ENCODE results near the gene TSPAN9.

The TSPAN9 gene

DNA sequence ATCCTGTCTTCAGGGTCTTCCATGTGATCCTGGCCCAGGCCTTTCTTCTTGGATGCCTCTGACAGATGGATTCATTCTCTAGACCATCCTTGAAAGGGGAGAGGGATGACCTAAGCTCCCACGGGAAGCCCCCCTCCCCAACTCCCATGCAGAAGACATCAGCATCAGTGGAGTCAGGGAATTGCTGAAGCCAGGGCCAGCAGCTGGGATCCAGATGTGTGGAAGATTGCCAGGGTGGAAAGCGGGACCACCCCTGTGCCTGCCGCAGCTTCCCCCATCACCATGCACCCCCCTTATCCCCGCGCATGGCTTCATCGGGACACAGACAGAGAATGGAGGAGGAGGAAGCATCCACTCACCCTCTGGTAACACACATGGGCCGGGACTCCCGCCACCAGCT is 230.2 kb downstream of the TSPAN9 start:
- DNase-seq, result no peak

DNA sequence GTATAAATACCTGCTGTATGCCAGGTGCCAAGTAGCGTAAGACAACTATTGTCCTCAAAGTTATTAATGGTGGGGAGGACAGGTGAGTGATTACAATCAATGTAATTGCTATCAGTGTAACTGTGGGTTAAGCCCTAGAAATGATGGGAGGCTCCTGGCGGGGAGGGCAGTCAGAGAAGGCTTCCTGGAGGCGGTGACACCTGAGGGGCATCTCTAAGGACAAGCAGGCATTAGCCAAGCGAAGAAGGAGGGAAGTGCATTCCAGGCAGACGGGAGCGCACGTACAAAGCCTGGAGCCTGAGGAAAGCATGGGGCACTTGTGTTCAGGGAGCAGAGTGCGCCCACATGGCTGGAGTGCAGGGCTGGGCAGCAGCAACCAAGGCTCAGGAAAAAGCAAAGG is 230.9 kb downstream of the TSPAN9 start:
- no peak for DNase-seq

DNA sequence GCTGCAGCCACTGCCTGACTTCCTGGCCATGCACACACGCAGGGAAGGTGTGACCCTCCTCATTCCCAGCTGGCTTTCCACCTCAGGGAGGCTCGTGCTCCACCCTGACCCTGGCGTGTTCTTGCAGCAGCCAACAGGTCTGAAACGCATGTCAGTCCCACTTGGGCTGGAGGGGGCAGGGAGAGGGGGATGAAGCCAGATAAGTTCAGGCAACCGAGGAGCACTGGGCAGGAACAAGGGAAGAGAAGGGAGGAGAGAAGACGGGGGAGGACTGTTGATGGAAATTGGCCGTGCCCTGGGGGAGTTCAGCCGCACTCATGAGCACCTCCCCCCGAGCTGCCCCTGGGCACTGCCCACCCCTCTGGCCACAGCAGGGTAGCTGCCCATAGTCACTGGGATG is 231.4 kb downstream of the TSPAN9 start:
- no peak for DNase-seq

DNA sequence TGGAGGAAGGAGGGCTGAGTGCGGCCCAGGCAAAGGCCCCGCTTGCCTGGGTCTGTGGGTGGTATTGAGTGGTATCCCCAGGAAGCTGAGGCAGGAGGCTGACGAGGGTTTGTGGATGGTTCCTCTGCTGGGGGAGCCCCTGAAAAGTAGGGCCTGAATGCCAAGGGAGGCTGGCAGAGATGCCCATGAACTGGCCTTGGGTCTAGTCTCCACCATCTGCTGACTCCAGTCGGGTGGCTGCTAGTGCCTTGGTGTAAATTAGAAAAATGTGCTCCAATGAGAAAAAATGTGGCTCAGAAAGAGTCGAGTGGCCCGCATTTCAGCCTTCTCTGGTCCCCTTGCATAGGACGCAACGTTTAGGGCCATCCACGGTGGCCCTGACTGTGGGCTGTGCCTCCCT is 232.6 kb downstream of the TSPAN9 start:
- no peak for DNase-seq

DNA sequence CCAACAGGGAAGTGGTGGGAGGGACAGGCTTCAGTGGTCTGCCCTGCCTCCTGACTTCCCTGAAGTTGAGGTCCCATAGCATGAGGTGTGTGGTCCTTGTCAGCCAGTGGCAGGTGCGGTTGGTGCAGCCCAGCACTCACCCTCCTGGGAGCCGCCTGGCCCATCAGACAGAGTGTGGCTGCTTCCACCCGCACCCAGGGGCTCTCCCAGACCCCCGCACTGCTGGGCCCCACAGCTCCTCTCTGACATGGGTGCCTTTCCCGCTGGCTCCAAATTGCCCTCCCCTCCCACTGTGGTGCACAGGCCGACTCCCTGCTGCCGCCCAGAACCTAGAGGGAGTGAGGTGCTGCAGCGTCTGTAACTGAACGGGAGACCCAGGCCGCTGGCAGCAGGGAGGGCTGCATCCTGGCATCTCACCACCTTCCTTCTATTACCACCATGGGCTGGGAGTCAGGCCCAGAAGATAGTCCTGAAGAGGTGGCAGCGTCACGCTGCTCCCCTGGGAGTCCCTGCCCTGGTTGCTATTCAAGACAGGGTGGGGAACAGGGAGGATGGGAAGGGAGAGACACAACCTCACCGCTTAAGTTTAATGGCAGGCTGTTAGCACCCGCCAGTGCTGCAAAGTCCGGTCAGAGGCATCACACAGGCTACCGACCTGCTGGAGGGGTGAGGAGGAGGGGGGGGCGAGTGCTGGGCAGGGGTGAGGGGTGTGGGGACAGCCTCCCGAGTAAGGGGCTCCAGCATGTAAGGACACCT is 233.3 kb downstream of the TSPAN9 start:
- no peak for DNase-seq

DNA sequence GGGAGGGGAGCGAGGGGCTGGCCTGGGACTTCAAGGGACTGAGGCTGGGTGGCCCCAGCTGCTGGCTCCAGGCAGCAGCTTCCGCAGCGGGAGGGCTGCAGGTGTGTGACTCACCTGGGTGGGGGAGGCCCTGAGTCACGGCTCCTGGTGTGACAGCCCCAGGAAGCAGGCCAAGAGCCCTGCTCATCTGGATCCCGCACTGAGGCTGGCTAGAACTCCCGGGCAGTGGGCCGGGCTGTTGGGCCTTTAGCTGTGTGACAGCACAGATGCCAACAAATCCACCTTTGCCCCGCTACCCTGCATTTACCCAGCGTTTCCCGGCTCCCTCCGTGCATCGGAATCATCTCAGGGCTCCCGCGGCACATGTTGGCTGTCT is 233.8 kb downstream of the TSPAN9 start:
- DNase-seq, result no peak

DNA sequence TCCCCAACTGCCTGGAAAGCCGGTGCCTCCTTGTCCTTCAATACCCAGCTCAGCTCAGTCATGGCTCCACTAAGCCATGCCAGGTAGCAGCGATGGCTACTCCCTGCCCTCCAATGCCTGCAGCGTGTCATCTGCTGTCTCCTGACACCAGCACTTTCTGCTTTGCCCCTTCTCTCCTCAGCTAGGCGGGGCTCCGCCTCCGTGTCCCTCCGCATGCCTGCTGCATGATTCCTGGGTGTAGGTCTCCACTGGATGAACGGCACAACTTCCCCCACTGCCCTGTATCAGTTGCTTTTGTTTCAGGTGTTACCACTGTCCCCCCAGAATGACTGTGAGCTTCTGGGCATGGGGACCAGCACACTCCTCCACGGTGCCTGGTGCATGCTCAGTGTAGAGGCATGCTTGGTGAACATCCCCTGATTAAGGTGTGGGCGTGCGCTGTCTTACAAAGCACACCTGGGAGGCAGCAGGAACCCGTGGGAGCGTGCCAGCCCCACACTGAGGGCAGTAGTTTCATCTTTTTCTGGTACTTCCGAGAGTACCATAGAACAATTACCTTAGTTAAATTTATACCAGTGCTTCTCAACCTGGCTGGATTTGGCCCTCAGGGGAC is 234.4 kb downstream of the TSPAN9 start:
- DNase-seq, result no peak

DNA sequence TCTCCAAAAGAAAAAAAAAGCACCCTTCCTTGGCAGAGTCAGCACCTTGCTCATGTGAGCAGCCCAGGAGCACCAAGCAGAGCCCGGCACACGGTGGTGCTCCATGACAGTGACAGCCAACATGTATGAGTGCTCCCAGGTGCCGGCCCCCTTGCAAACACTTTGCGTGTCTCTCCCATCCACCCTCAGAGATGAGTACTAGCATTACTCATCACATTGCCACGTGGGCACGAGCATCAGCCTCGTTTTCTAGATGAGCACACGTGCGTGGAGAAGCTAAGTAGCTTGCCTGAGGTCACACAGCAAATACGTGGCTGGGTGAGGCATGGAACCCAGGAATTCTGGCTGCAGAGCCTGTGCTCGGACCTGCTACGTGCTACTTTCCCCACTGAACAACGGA is 235.9 kb downstream of the TSPAN9 start:
- no peak for DNase-seq

DNA sequence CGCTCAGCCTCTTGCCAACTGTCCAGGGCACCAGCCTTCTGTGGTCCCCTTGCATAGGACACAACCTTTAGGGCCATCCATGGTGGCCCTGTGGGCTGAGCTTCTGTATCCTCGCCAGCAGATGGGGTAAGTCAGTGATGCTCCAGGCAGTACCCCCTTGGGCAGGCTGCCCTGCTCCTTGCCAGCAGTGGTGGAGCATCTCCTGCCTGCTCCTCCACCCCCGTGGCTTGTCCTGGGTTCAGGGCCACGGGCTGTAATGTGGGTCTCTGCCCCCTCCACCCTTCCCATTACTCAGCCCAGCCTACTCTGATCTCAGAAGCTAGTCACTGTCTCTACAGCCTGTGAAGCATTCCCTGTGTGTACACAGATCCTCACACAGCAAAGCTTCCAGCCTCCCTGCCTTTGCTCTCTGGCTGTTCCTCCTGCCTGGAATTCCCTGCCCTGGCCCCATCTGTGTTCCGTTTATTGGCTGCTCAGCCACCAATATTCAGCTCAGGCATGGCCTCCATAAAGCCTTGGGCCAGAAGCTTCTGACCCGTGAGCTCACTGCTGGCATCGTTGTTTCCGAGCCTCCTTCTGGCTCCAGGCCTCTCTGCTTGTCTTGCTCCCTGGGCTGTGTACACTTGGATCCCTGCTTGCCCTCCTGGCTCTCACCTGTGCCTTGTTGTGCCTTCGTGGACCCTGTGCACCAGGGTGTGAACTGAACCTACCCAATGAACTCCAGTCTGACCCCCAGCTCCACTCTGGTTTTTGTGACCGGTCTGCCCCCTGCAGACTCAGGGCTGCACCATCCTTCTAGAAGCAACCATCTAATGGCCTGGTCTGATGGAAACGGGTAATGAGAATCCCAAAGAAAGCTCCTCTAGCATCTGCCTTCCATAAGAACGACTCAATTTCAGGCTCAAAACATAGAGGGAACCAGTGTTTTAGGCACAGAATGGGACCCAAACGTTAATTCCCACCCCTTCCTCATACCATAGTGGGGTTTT is 236.8 kb downstream of the TSPAN9 start:
- DNase-seq, result peak; percentile 35

DNA sequence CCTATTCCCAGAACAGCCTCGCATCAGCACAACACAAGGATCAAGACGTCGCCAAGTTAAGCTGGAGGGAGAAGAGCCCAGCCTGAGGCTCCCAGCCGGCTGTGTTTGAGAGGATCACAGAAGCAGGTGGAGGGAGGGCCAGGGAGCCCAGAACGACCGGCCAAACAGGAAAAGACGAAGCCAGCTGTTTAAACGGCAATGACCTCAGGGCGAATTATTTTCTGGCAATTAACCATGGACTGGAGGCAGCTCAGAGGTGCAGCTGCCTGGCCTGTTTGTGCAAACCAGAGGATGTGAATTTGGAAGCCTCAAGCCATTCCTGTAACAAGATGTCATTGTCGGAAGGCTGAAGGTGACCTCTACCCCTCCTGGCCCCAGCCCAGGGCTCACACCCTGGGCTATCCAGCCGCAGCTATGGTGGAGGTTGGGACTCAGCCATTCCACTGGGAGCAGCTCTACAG is 238.1 kb downstream of the TSPAN9 start:
- no peak for DNase-seq

DNA sequence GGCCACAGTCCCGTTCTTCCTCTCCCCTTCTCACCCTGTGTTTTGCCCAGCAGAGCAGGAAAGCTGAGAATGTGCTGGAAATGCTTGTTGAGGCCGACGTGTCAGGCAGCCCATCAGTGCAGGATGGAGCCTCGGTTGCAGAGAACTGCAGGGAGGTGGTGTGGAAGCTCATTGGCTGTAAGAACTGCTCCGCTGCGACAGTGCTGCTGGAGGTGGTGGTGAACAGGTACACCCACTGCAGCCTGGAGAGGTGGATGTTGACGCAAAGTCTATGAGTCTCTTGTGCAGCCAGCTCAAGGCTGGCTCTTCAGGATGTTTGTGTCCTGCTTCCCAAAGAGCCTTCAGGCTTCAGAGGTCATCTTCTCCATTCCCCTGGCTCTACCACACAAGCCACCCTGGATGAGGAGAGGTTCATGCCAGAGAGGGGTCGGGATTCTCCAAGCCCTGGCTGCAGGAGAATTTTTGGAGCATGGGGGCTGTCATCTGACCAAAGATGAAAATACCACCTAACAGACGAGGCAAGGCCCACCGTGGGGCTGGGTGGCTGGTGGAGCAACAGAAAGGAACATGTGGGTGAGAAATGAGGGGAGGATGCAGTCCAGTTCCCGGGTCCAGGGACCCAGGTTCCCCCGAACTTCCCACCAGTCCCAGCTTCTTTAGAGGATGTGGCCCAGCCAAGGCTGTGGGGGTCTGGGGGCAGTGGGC is 239.7 kb downstream of the TSPAN9 start:
- DNase-seq, result no peak

DNA sequence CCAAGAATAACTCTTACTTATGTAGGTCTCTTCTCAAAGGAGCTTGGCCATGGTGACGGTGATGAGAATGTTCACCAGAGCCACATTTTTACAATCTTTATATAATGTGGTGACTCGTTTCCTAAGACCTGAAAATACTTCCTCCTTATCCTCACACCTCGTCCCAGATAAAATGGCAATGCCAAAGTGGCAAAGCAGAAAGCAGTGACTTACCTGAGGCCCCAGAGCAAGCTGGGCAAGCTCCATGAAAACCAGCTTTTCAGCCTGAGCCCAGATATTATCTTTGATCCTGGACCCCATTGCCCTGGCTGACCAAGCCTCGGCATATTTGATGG is 240.3 kb downstream of the TSPAN9 start:
- no peak for DNase-seq

DNA sequence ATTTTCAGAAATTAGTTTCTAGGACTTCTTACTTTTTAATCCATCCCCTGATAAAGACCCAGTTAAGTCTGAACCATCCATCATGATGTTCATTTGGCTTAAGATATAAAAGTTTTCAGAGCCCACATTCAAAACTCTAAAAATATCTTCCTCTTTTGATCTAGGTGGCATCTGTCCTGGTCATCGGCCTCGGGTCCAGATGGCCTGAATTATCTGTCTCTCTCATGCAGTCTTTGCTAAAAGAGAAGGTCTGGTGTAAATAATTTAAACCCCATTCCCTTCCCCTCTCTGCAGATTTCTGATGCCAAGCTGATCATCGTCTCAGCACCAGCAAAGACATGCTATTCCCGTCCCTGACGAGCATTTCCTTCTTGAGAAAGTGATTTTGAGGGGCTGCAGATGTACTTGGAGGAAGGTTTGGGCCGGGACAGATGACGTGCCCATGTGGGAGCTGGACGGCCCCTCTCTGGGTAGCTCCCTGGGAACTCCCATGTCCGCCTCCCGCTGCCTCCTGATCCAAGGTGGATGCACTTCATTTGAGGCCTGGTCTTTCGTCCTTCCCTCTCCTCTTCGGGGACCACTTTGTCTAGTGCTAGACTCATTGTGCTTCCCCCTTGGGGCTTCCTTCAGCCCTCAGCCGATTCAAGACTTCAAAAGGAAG is 240.8 kb downstream of the TSPAN9 start:
- no peak for DNase-seq

DNA sequence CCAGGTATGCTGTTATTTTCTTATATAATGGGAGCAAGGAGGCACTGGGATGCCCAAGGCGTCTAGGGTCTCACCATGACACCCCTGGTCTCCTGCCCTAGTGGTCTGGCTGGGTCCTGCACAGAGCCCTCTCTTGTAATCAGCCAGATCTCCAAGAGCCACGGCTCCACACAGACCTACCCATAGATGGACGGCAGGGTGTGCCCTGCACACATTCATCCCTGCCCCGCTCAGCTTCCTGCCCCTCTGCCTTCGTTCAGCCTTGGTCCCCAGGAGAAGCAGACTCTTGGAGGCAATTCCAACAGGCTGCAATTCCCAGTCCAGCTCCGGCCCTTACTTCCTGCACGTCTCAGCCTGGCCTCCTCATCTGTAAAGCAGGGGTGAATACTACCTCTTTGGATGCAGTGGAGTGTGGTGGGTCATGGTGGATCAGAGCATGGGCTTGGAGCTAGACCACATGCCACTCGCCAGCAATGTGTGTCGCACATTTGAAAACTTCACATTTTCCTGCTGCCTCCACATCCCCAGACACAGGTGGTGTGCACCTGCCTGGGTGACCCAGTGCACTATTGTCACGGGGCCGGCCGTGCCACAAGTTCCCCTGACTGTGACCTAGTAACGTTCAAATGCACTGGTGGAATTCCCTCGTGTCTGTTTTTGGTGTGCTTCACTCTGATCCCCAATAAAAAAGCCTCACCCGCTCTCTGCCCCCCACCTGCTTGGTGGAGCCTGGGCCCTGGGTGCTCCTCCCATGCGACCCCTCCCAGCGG is 242.7 kb downstream of the TSPAN9 start:
- no peak for DNase-seq

DNA sequence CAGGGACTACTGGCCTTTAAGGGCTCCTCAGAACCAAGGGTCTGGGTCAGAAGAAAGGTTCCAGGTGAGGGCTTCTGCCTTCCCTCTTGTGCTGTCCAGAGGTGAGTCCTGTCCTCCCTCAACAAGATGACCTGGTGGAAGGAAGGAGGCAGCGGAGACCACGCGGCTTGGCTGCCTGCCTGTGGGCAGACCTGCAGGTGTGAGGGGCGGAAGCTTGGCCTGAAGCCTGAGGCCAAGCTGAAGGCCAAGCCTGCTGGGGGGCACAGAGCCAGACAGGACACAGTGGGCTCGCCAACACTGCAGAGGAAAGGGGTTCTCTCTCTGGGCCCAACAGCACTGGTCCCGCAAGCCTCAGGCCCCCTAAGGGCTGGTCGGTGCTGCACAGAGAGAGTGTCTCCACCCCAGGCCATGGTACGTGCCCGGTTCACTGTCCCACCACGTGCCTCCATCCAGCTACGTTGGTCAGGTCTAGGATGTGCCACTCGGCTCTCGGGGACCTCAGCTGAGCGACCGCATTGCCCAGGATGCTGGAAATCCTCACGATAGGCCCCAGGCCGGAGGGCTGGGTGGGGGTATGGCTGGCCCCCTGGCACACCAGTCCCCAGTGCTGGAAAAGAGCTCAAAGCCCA is 243.8 kb downstream of the TSPAN9 start:
- DNase-seq, result no peak

DNA sequence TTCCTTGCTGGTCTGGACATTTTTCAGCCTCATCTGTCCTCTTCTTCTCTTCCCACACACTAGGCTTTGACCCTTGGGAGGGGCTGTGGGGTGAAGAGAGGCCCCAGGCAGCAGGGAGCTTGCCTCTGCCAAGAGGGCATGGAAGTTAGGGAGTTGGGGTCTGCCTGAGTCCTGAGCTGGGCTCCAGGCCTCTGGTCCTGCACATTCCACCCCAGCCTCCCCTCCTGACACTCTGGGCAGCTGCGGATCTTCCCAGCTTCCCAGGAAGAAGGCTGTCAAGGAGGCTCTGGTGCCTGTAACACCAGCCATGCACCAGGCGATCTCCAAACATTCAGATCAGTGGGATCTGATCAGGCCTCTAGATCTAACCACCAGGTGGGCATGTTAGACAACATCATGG is 244.7 kb downstream of the TSPAN9 start:
- DNase-seq, result no peak

DNA sequence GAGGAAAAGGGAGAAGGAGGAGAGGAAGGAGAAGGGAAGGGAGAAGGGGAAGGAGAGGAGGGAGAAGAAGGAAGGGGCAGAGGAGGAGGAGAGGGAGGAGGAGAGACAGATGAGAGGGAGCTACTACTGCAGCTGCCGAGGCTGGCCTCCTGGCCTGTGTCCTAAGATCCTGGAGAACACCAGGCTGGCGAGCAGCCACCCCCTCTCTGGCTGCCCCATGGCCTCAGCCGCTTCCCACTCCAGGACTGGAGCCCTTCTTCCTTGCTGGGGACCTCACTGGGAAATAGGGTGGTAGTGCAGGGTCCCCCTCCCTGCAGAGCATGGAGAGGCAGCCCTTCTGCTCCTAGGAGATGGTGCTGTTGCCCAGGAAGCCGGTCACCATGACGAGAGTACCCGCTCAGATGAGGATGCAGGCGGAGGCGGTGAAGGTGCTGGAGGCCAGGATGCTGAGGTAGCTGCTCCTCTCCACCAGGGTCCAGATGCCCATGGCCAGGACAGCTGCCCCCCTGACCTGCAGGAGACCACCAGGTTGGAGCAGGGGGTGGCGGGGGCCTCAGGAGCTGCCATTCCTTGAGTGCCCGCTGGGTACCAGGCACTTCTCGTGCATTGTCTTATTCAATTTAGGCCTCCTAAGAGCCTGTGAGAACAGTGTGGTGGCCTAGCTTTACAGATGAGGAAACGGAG is 246.0 kb downstream of the TSPAN9 start:
- no peak for DNase-seq

DNA sequence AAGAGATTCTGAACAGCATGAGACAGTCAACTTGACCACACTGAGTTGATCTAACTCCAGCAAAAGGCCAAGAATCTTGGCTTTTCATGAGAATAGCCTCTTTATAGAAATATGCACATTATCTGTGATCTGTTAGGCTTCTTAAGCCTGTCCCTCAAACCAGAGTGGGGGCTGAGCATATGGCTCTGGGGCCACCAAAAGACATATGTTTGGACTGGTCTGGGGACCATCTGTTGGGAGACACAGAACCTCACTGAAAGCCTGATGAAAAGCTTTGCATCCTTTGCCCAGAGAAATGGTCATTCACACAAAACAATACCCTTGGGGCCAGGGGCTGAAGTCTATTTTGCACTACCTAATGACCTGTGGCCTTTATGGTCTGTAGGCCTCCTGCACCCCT is 248.6 kb downstream of the TSPAN9 start:
- no peak for DNase-seq

DNA sequence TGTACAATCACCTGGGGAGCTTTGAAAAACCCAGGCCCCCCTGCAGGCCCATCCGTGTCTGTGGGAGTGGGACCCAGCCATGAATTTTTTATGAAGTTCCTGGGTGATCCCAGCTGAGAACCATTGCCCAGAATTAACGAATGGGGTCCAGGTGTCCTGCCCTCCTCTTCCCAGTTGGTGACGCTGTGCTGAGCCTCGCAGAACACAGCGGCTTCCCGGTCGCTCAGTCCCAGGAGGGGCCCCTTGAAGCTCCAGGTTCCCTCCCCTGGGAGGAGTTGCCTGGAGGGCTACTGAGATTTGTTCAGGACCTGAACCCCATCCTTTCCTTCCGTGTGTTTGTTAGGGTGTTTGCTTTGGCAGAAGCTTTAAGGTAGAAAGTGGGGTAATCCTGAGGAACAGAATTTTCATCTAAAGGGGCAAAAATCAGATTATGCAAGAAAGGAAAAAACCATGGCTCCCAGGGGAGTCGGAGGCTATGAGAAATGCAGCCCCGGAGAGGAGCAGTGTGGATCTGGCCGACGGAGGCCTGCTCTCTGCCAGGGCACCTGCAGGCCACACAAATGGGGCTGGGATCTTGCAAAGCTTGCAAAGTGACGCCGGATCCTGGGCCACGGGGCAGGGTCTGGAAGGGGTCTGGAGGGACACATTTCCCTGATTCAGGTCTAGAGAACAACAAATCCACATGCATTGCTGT is 249.1 kb downstream of the TSPAN9 start:
- no peak for DNase-seq
